ENCODE results near the gene POU3F3.

POU3F3 gene

DNA sequence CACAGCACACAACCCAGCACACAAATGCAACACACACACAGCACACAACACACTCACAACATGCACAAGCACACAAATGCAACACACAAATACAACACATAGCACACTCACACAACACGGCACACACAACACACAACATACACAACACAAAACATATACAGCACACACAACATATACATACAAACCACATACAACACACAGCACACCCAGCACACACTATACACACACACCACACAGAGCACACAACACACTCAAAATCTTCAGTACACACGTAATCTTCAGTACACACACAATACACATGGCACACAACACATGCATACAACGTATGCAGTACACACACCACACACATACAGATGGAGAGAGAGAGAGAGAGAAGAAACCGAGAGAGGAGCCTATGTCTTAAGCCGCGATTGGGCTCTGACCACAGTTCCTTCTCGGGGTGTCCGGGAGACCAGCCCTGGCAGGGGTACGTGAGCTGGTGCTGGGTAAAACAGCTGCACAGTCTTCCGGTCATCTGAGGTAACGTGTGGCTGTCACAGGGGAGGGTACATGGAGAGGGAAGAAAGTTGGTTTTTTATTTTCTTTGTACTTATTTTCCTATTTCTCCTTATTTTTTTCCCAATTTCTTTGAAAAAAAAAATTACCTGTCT lies 25.1 kb downstream of the POU3F3 start:
- DNase-seq = no peak

DNA sequence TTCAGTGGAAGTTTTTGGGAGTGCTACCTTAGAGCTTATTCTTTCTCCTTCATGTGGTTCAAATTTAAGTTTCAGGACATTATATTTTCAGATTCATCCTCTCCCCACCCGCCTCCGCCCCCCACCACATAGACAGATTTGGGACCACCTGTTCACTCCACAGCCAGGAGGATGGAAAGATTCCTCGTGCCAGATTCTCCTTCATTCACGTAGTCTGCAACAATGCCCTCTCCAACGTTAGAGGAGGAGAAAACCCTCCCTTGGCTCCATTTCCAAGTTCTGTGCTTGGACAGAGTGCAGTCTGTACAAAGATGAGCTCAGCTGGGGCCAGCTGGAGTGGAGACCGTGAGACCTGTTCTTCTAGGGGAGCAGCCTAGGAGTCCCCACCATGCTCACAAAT lies 26.2 kb downstream of the POU3F3 start:
- no peak for DNase-seq

DNA sequence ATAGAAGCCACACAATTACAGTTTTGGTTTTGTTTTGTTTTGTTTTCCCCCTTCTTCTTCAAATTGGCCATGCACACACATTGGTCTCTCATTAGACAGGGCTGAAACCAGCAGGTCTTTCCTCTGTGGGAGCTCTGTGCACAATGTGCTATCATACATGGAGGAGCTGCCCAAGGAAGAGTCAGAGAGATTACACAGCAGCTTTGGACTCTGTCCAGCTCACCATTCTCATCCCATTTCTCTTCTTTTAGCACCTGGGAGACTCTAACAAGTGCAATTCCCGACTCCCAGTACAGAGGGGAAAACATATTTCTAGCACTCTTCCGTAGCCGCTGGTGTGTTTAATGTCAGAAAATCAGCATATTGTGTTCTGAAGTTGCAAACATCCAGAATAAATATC lies 29.4 kb downstream of the POU3F3 start:
- DNase-seq = no peak

DNA sequence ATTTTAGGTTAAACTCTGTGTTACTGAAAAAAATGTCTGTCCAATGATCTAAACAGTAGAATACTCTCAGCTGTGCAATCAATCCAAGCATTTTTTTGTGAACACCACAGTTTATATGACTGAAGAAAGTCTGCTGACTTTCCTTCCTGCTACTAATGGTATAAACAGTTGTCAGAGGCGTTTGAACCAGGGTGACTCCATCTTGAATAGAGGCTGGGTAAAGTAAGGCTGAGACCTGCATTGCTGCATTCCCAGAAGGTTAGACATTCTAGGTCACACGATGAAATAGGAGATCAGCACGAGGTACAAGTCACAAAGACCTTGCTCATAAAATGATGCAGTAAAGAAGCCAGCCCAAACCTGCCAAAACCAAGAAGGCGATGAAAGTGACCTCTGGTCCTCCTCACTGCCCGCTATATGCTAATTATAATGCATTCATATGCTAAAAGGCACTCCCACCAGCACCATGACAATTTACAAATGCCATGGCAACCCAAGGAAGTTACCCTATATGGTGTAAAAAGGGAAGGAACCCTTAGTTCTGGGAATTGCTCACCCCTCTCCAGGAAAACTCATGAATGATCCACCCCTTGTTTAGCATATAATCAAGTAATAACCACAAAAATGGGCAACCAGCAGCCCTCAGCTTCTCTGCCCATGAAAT lies 31.3 kb downstream of the POU3F3 start:
- DNase-seq = no peak

DNA sequence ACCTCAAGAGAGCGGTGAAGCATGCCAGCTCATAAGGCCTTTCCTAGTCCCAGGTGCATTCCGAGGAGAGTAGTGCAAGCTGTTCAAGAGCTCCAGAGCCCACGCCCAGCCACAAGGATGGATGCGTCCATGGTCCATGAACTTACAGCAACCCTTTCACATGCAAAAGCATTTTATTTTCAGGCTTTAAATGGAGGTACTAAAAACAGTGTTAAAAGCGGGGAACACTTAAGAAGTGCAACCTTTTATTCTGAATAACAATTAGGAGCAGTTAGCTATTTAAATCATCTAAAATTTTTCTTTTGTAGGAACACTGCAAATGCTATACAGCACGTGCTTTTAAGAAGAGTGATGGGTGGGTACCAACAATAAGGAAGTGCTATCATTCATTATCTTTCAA lies 33.8 kb downstream of the POU3F3 start:
- DNase-seq = no peak

DNA sequence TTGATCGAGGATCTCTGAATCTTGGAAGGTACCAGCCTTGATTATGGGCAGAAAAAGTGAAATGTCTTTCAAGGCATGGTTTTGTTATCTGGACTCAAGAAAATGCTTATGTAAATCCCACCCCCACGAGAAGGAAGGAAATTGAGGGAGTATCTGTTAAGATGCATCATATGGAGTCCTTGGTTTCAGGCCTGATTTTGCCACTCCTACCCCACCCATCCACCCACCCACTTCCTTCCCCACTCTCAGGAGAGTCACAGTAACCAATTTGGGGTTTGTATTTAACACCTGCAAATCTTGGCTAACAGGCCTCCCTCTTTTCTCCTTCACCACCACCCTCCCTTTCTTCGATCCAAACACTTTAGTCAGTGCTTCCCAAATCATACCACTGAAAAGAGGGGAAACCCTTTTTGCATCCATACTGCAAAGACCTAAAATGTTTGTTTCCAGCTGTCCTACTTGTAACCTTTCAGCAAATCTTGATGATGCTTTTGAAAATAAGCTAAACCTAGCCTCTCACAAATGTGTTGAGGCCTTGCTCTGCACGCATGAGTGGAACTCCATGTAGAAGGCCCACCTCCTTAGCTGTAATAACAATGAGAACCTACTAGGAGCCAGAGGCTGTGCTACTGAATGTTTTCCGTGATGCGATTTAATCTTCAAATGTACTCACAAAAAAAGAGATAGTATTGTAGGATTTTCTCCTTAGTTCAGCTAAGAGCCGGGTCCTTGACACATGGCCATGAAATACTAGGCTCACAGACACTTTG lies 34.8 kb downstream of the POU3F3 start:
- DNase-seq = no peak

DNA sequence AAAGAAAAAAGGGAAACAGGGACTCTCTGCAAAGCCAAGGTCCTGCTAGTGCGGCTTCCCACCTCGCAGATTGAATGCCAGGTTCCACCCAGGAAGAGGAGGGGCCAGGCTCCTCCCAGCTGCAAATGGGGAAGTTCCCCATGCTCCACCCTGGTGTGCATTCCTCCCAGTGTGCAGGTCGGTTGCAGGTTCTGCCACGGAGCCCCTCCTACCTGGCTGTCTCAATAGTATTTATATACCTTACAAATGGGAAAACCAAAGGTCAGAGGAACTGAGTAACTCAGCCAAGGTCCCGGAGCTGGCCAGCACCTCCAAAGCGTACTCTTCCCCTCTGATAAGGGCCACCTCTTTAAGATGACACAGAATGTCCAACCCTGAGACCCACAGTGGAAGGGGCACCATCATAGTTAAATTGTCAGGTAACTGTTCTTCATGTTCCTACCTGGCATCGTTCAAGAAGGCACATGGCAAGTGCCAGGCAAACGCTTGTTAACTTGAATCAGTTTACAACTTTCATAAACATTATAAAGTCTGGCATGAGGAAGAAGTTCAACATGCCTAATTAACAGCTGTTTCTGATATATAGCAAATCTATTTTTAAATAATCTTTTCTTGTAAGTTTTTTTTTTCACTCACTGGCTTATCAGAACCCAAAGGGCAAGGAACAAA lies 35.5 kb downstream of the POU3F3 start:
- no peak for DNase-seq

DNA sequence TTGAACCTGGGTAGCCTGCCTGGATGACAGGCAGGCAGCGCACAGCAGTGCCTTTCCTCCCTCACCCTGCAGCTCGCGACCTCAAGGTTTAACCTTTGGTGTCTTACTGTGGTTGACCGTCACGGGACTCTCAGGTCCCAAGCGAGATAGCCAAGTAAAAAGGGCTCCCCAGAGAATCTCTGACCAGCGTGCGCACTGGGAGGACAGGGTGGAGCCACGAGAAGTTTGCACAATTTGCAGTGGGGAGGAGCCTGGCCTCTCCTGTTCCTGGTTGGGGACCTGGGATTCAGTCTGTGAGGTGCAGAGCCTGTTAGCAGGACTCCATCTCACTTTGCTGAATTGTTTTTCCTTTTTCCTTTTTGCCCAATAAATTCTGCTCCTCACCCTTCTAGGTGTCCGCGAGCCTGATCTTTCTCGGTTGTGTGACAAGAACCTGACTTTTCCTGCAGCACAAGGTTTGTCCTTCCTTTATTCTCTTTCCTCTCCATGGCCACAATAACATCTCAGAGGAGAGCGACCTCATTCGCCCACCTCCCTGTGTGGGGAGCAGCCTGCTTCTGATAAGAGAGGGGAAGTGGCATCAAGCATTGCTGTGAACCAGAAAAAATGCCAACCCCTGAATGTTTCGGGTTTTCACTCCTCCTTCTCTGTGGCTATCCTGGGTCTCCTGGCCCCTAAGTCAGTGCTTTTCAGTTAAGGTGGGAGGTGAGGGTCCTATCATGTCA lies 36.2 kb downstream of the POU3F3 start:
- DNase-seq = no peak

DNA sequence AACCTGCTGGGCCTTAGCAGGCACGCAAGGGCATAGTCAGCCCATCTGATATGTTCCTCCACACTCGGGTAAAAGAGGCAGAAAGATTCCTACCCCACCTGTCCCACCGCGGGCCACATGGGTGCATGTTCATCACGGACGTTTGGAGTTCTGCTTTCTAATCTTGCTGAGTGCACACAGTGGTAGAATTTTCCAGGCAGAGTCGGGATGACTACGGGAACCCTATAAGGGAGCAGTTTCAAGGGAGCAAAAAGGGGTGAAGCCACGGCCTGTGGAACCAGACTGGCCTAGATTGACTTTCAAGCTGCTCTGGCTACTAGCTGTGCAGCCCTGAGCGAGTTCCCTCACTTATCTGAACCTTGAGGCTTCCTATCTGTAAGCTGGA lies 36.8 kb downstream of the POU3F3 start:
- DNase-seq = no peak

DNA sequence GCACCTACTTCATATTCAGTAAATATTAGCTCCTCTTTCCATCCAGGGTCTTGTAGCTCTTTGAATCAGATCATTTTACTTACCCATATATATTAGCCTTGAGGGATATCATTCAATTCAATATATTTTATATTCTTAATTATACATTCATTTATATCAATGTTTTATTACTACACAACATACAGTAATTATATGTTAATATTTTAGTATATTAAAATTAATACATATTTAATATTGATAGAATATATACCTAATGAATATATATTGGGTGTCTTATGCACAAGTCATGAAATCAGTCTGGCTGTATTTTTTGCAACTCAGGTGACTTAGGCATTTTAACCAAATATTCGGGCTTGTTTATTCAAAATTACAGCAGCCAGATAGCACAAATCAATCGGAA lies 37.2 kb downstream of the POU3F3 start:
- DNase-seq = no peak

DNA sequence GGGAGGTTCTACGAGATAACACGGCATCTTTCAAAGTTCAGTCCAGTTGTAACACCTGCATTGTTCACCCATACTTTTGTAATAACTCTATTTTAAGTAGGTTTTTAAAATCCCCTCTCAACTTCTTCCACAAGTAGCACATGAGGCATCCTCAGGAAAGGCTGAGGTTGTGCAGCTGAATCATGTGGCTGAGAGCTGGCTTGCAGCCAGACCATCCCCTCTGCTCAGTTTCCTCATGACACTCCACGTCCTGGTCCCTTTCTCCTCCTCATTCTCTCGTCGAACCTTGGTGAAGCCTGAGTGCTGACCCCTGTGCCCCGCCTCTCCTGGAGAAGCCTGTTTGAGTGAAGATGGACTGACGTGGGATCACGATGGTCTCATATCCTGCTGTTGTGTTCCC lies 42.5 kb downstream of the POU3F3 start:
- DNase-seq = no peak

DNA sequence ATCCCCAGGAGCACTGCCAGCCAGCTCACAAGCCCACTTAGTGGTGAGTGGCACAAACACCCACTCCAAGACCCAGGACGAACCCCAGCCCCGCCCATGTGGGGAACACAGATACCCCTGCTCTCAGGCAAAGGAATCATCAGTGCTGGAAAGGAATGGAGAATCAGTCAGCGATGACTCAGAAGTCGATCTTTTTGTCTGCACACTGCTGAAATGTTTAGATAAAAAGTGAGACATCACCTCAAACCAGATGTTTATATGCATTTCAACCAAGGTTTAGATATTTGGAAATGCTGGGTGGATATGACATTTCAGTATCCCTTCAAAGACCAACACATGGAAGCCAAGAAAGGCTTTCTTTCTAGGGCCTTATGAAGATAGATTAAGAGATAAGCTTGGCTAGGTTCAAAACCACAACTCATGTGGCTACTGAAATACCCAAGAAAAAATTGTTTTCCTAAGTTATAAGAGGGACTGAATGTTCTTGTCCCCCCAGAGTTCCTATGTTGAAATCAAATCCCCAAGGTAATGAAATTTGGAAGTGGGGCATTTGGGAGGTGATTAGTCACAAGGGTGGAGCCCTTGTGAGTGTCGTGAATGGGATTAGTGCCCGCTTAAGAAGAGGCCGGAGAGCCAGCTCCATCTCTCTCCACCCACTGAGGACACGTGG lies 43.7 kb downstream of the POU3F3 start:
- DNase-seq = peak; percentile 5

DNA sequence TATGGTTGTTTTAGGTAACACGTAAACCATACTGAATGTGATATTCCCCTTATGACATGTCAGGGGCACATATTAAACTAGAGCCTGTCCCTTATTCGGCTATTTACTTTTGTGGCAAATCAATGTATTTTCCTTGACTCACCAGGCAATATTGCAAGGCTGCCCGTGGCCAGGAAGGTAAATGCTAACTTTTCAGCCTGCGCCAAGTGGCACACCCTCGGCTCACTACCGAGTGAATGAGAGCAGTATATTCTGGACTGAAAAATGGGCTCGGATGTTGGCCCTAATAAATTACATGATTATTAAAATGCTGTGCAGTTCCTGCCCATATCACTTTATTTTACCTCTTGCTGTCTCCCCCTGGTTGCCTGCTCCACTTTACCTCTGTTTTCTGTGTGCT lies 46.7 kb downstream of the POU3F3 start:
- DNase-seq = no peak

DNA sequence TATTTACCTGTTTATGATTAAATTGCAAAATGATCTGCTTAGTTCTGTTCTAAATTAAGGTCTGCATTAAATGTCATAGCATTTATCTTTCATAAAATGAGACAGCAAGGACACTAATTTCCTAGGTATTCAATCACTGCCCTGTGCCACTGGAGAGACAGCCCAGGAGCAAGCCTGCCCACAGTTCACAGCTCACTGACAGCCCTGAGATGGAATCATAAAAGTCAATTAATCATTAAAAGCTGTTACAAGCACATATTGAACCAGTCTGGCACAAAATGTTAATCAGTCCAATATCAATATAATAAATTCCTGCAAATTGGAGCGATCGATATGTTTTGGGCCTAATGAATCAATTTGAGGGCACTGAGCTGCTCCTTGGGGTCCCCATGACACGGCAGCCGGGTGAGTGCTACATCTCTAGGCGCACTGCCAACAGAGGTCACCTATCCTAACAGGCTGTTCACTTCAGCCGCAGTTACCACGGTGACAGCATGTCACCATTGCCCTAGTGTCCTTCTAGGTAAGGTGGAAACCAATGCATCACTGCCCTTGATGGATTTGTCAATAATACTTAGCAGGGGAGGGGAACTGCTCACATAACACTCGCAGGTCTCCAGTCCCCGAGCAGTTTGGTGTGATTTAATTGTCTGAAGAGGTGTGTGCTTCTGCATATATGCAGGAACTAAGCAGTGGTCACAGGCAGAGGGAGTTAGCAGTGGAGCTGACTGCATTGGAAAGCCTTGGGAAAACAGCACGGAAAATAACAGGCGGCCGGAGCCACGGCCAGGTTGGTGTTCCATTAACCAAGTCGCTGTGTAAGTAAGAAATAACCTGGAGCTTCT lies 47.3 kb downstream of the POU3F3 start:
- DNase-seq = no peak

DNA sequence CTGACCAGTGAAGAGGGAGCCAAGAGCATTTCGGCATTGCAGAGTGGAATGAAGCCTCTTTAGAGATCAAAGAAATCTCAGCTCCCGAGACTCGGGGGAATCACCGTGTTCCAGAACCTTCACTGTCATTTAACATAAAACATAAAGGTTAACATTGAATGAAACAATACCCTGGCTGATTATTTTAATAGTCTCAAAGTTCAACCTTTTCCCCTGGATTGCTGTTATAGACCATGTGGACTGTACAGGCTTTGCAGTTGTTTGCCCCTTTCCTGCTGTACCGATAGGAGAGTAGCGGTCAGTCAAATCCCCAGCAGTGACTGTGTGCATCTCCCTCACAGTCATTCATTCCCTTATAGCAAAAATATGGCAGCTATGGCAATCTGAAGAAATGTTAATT lies 48.4 kb downstream of the POU3F3 start:
- no peak for DNase-seq

Data from hematopoietic multipotent progenitor cell treated with erythropoietin and hydrocortisone succinate and interleukin-3 and kit ligand, for 8 days (in vitro differentiated cells).